Astrocyte (in vitro differentiated cells and primary cell): ENCODE data around the gene BBOX1.

Experiments
- CTCF ChIP-seq: IDR thresholded peaks from 2 replicates; pipeline ENCODE4 v1.5.1; 2011; ENCODE audit warnings: low read depth, mild to moderate bottlenecking, inconsistent platforms, low read length, moderate library complexity; ENCODE audit not compliant: insufficient read depth
- EZH2 ChIP-seq: IDR thresholded peaks from 2 replicates; pipeline ENCODE4 v1.6.1; 2012; ENCODE audit warnings: mild to moderate bottlenecking, low read length, inconsistent platforms; ENCODE audit not compliant: insufficient read depth

- TF ChIP-seq CTCF (peak; percentile 93), EZH2 (no peak)
Measured at GRCh38 chr11:27158456-27159334, 118.1 kb downstream of the BBOX1 start.
